Measurements from ENCODE around the gene PHOSPHO2.

GRCh38 chr2:169715379-169716237 lies 21.3 kb downstream of the PHOSPHO2 start:
- TF ChIP-seq CTCF (IDR thresholded peaks at IDR 0.05): no peak
- TF ChIP-seq POLR2A (IDR thresholded peaks at IDR 0.05): no peak
